ENCODE results near the gene SETD2.

DNA sequence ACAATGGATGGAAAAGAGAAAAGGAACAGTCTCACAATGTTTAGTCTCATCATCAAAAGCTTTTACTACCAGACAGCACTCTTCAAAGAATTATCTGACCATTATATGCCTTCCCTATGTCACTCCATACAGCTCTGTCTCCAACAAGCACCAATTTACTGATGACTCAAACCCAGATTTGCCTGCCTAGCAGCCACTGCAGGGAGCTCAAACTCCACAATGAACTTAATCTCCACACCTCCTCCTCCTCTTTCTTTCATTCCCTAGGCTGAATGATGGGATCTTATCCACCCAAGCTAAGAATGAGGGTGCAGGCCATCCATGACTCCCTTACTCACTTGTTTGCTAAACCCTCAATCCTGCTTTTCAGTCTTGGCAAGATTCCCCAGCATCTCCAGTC, 139.0 kb downstream of the SETD2 start:
- TF ChIP-seq, protein P1, sequence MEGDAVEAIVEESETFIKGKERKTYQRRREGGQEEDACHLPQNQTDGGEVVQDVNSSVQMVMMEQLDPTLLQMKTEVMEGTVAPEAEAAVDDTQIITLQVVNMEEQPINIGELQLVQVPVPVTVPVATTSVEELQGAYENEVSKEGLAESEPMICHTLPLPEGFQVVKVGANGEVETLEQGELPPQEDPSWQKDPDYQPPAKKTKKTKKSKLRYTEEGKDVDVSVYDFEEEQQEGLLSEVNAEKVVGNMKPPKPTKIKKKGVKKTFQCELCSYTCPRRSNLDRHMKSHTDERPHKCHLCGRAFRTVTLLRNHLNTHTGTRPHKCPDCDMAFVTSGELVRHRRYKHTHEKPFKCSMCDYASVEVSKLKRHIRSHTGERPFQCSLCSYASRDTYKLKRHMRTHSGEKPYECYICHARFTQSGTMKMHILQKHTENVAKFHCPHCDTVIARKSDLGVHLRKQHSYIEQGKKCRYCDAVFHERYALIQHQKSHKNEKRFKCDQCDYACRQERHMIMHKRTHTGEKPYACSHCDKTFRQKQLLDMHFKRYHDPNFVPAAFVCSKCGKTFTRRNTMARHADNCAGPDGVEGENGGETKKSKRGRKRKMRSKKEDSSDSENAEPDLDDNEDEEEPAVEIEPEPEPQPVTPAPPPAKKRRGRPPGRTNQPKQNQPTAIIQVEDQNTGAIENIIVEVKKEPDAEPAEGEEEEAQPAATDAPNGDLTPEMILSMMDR (IDR thresholded peaks at IDR 0.05) = no peak
- no peak for TF ChIP-seq POLR2A (IDR thresholded peaks at IDR 0.05)
- no peak for TF ChIP-seq POLR2AphosphoS5 (IDR thresholded peaks at IDR 0.05)
- TF ChIP-seq EP300 (IDR thresholded peaks at IDR 0.05; ENCODE audit: low read depth) = no peak

All from transverse colon (tissue), 4 donors.